Testis (tissue), 3 donors: ENCODE measurements around the gene CASP2. TPM values are rescaled to one million over a fixed set of nuclear protein-coding genes. Genes with fewer than 3 reads are reported as not detected.

Experiments
- polyA plus RNA-seq: library from polyadenylated mRNA; stranded (reverse); fragments of 350-450 nt; fragmentation: Illumina TruSeq; extraction: RNeasy Lipid Tissue Mini Kit (QIAGEN cat#74804); gene quantifications from one replicate; pipeline ENCODE4 v1.2.3, GENCODE V29; 2014; ENCODE audit warnings: low read depth, low replicate concordance; ENCODE audit not compliant: insufficient read depth
- small RNA-seq, 2 donors: library from RNA; depleted of rRNA; stranded (forward); fragments of <200 nt; gene quantifications; one replicate each; pipeline ENCODE3, GENCODE V24; 2016
- total RNA-seq, 2 donors: library from RNA; depleted of rRNA; stranded (reverse); fragments of >200 nt; gene quantifications; one replicate each; pipeline ENCODE4 v1.2.3, GENCODE V29; 2016

CASP2 gene
- total and polyA plus RNA-seq, 3 donors from 2014 or later, result 20.7 to 26.5 (median 23.6) TPM

Small RNA genes within 50 kb of the gene (small RNA-seq; reads per million reads assigned to genes)
- gene RN7SL481P (0 reads per million in 2 donors), gene RN7SL535P (0 reads per million in 2 donors)

Other genes starting within 250 kb of the CASP2 start
- not detected for gene OR6V1, start 236.0 kb upstream of the CASP2 start, total RNA-seq
- gene OR6V1, start 236.0 kb upstream of the CASP2 start, polyA plus RNA-seq, result not detected
- not detected for gene PIP, start 156.3 kb upstream of the CASP2 start, total RNA-seq
- gene PIP, start 156.3 kb upstream of the CASP2 start, polyA plus RNA-seq, result not detected
- not detected for gene TAS2R39, start 104.9 kb upstream of the CASP2 start, total RNA-seq
- gene TAS2R39, start 104.9 kb upstream of the CASP2 start, polyA plus RNA-seq, result not detected
- gene TAS2R40, start 66.3 kb upstream of the CASP2 start, total RNA-seq, result not detected
- not detected for gene TAS2R40, start 66.3 kb upstream of the CASP2 start, polyA plus RNA-seq
- 100 to 1,000 TPM; 105 to 136 TPM for gene GSTK1, start 24.9 kb upstream of the CASP2 start, total RNA-seq
- gene GSTK1, start 24.9 kb upstream of the CASP2 start, polyA plus RNA-seq, result 169 TPM
- gene TMEM139, start 3.4 kb upstream of the CASP2 start, total RNA-seq, result 1 to 10 TPM; 1.1 to 2.2 TPM
- gene TMEM139, start 3.4 kb upstream of the CASP2 start, polyA plus RNA-seq, result 5.3 TPM
- 1 to 10 TPM; 1.1 to 1.4 TPM for gene CLCN1, start 27.8 kb downstream of the CASP2 start, total RNA-seq
- gene CLCN1, start 27.8 kb downstream of the CASP2 start, polyA plus RNA-seq, result 2.7 TPM
- gene FAM131B, start 74.4 kb downstream of the CASP2 start, total RNA-seq, result 1 to 10 TPM; 1.2 TPM
- 1.2 TPM for gene FAM131B, start 74.4 kb downstream of the CASP2 start, polyA plus RNA-seq
- gene ZYX, start 93.0 kb downstream of the CASP2 start, total RNA-seq, result 100 to 1,000 TPM; 164 to 222 TPM
- 190 TPM for gene ZYX, start 93.0 kb downstream of the CASP2 start, polyA plus RNA-seq
- 1 to 10 TPM; 5.9 to 8.5 TPM for gene EPHA1, start 120.5 kb downstream of the CASP2 start, total RNA-seq
- gene EPHA1, start 120.5 kb downstream of the CASP2 start, polyA plus RNA-seq, result 9.8 TPM
- not detected for gene TAS2R60, start 155.1 kb downstream of the CASP2 start, total RNA-seq
- not detected for gene TAS2R60, start 155.1 kb downstream of the CASP2 start, polyA plus RNA-seq
- gene TAS2R41, start 189.5 kb downstream of the CASP2 start, total RNA-seq, result under 1 TPM in 1 of 2 donors, not detected in 1; 0.55 TPM
- not detected for gene TAS2R41, start 189.5 kb downstream of the CASP2 start, polyA plus RNA-seq